SK-N-SH treated with all-trans-retinoic acid at 6 μM for 48 hours (cell line): ENCODE data around the gene PDE7B.

Experiments
- ATAC-seq: fragments of 200-7000 bp; cut with Tn5 transposase; 3 replicates; pipeline ENCODE4 v1.9.1; 2020; ENCODE audit warnings: mild to moderate bottlenecking, moderate library complexity
- ARNTL ChIP-seq: fragments of 450-650 bp; formaldehyde crosslinking; IDR thresholded peaks from 2 replicates; pipeline ENCODE4 v1.5.0; 2020; ENCODE audit warnings: low read depth, mild to moderate bottlenecking, moderate library complexity, borderline replicate concordance
- BACH2 ChIP-seq: fragments of 250-450 bp; sonication (Bioruptor Pico); IDR thresholded peaks from 2 replicates; pipeline ENCODE4 v1.9.0; 2021; ENCODE audit warnings: mild to moderate bottlenecking, borderline replicate concordance
- CSDC2 ChIP-seq: fragments of 250-450 bp; sonication (Bioruptor Pico); IDR thresholded peaks from 2 replicates; pipeline ENCODE4 v1.5.0; 2020; ENCODE audit warnings: mild to moderate bottlenecking, moderate library complexity
- ESRRG ChIP-seq: fragments of 250-450 bp; sonication (Bioruptor Pico); IDR thresholded peaks from 2 replicates; pipeline ENCODE4 v1.6.1; 2021; ENCODE audit warnings: mild to moderate bottlenecking
- GLIS3 ChIP-seq: fragments of 250-450 bp; sonication (Bioruptor Pico); IDR thresholded peaks from 2 replicates; pipeline ENCODE4 v1.5.0; 2020; ENCODE audit warnings: mild to moderate bottlenecking, moderate library complexity
- ISL1 ChIP-seq: fragments of 250-450 bp; sonication (Bioruptor Pico); IDR thresholded peaks from 2 replicates; pipeline ENCODE4 v2.1.2; 2022; ENCODE audit warnings: mild to moderate bottlenecking, moderate library complexity
- OSR1 ChIP-seq: fragments of 250-450 bp; sonication (Bioruptor Pico); IDR thresholded peaks from 2 replicates; pipeline ENCODE4 v1.8.0; 2022; ENCODE audit warnings: moderate library complexity, mild to moderate bottlenecking, inconsistent platforms
- POU6F1 ChIP-seq: fragments of 250-450 bp; sonication (Bioruptor Pico); IDR thresholded peaks from 2 replicates; pipeline ENCODE4 v1.8.0; 2021; ENCODE audit warnings: low read depth, mild to moderate bottlenecking, moderate library complexity, borderline replicate concordance
- PPARA ChIP-seq: fragments of 250-450 bp; sonication (Bioruptor Pico); IDR thresholded peaks from 2 replicates; pipeline ENCODE4 v1.5.0; 2020; ENCODE audit warnings: mild to moderate bottlenecking, borderline replicate concordance
- RARB ChIP-seq: fragments of 250-450 bp; sonication (Bioruptor Pico); IDR thresholded peaks from 2 replicates; pipeline ENCODE4 v1.8.0; 2021; ENCODE audit warnings: mild to moderate bottlenecking, moderate library complexity
- SNAI2 ChIP-seq: fragments of 250-450 bp; sonication (Bioruptor Pico); IDR thresholded peaks from 2 replicates; pipeline ENCODE4 v1.5.0; 2020; ENCODE audit warnings: mild to moderate bottlenecking, moderate library complexity
- TCF4 ChIP-seq: fragments of 250-450 bp; sonication (Bioruptor Pico); IDR thresholded peaks from 2 replicates; pipeline ENCODE4 v1.8.0; 2021; ENCODE audit warnings: mild to moderate bottlenecking, moderate library complexity, borderline replicate concordance
- TOX ChIP-seq: fragments of 250-450 bp; sonication (Bioruptor Pico); IDR thresholded peaks from 2 replicates; pipeline ENCODE4 v1.8.0; 2021; ENCODE audit warnings: mild to moderate bottlenecking, moderate library complexity, borderline replicate concordance
- ZFP3 ChIP-seq: fragments of 250-450 bp; sonication (Bioruptor Pico); IDR thresholded peaks from 2 replicates; pipeline ENCODE4 v1.5.0; 2020; ENCODE audit warnings: mild to moderate bottlenecking, moderate library complexity
- ZFP30 ChIP-seq: fragments of 450-650 bp; formaldehyde crosslinking; IDR thresholded peaks from 2 replicates; pipeline ENCODE4 v1.5.0; 2022; ENCODE audit warnings: mild to moderate bottlenecking, moderate library complexity
- ZNF565 ChIP-seq: fragments of 450-650 bp; formaldehyde crosslinking; conservative IDR thresholded peaks from 2 replicates; pipeline ENCODE4 v1.5.0; 2020; ENCODE audit warnings: low read depth, mild to moderate bottlenecking, moderate library complexity
- ZNF70 ChIP-seq: fragments of 450-650 bp; formaldehyde crosslinking; IDR thresholded peaks from 2 replicates; pipeline ENCODE4 v1.5.0; 2020; ENCODE audit warnings: mild to moderate bottlenecking, moderate library complexity
- ZNF8 ChIP-seq: fragments of 450-650 bp; formaldehyde crosslinking; IDR thresholded peaks from 2 replicates; pipeline ENCODE4 v1.5.0; 2020; ENCODE audit warnings: mild to moderate bottlenecking, moderate library complexity
- TF ChIP-seq, protein P1 (sequence below): fragments of 250-450 bp; sonication (Bioruptor Pico); IDR thresholded peaks from 2 replicates; pipeline ENCODE4 v1.5.0; 2020; ENCODE audit warnings: mild to moderate bottlenecking, moderate library complexity
- TF ChIP-seq, protein P2 (sequence below): fragments of 250-450 bp; sonication (Bioruptor Pico); IDR thresholded peaks from 2 replicates; pipeline ENCODE4 v1.5.1; 2020; ENCODE audit warnings: low read depth, mild to moderate bottlenecking, moderate library complexity
- TF ChIP-seq, protein P3 (sequence below): fragments of 250-450 bp; sonication (Bioruptor Pico); IDR thresholded peaks from 2 replicates; pipeline ENCODE4 v1.5.1; 2021; ENCODE audit warnings: mild to moderate bottlenecking, moderate library complexity

Gene PDE7B

DNA sequence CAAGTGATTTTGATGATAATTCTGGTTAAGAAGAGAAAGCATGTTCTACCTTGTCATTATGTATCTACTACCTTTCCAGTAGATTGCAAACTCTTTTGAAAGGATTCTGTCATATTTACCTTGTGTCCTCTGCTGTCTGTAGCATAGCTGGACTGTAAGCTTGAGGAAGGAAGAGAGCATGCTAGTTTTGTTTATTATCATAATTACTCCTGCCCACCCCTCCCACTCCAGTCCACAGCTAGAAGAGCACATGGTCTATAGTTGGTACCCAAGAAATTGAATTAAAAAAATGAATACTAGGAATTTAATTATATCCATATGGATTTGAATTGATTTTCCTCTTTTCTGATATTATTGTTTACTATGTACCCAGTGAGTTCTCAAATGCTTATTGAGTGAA lies 40.2 kb downstream of the PDE7B start:
- TF ChIP-seq RARB (CRISPR knock-in tag) (no peak), ZNF565 (CRISPR knock-in tag) (no peak), SNAI2 (no peak), PPARA (CRISPR knock-in tag) (no peak), CSDC2 (CRISPR knock-in tag) (no peak), ISL1 (CRISPR knock-in tag) (no peak), POU6F1 (no peak), ZFP3 (CRISPR knock-in tag) (no peak), ARNTL (no peak), TCF4 (CRISPR knock-in tag) (no peak), TOX (no peak)
- TF ChIP-seq, protein P1, sequence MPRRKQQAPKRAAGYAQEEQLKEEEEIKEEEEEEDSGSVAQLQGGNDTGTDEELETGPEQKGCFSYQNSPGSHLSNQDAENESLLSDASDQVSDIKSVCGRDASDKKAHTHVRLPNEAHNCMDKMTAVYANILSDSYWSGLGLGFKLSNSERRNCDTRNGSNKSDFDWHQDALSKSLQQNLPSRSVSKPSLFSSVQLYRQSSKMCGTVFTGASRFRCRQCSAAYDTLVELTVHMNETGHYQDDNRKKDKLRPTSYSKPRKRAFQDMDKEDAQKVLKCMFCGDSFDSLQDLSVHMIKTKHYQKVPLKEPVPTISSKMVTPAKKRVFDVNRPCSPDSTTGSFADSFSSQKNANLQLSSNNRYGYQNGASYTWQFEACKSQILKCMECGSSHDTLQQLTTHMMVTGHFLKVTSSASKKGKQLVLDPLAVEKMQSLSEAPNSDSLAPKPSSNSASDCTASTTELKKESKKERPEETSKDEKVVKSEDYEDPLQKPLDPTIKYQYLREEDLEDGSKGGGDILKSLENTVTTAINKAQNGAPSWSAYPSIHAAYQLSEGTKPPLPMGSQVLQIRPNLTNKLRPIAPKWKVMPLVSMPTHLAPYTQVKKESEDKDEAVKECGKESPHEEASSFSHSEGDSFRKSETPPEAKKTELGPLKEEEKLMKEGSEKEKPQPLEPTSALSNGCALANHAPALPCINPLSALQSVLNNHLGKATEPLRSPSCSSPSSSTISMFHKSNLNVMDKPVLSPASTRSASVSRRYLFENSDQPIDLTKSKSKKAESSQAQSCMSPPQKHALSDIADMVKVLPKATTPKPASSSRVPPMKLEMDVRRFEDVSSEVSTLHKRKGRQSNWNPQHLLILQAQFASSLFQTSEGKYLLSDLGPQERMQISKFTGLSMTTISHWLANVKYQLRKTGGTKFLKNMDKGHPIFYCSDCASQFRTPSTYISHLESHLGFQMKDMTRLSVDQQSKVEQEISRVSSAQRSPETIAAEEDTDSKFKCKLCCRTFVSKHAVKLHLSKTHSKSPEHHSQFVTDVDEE (CRISPR knock-in tag): no peak

GRCh38 chr6:135895231-135895911 lies 43.9 kb downstream of the PDE7B start:
- TF ChIP-seq ZNF70 (no peak), ISL1 (CRISPR knock-in tag) (no peak), SNAI2 (no peak), ZNF8 (CRISPR knock-in tag) (no peak), ZFP30 (no peak), OSR1 (CRISPR knock-in tag) (no peak), TOX (no peak), RARB (CRISPR knock-in tag) (no peak), TCF4 (CRISPR knock-in tag) (no peak), PPARA (CRISPR knock-in tag) (no peak), ZNF565 (CRISPR knock-in tag) (no peak), BACH2 (CRISPR knock-in tag) (no peak), POU6F1 (no peak), GLIS3 (CRISPR knock-in tag) (no peak), ZFP3 (CRISPR knock-in tag) (no peak), ESRRG (CRISPR knock-in tag) (no peak)
- TF ChIP-seq, protein P2, sequence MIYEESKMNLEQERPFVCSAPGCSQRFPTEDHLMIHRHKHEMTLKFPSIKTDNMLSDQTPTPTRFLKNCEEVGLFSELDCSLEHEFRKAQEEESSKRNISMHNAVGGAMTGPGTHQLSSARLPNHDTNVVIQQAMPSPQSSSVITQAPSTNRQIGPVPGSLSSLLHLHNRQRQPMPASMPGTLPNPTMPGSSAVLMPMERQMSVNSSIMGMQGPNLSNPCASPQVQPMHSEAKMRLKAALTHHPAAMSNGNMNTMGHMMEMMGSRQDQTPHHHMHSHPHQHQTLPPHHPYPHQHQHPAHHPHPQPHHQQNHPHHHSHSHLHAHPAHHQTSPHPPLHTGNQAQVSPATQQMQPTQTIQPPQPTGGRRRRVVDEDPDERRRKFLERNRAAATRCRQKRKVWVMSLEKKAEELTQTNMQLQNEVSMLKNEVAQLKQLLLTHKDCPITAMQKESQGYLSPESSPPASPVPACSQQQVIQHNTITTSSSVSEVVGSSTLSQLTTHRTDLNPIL (CRISPR knock-in tag): no peak
- TF ChIP-seq, protein P1 (CRISPR knock-in tag): no peak
- TF ChIP-seq, protein P3, sequence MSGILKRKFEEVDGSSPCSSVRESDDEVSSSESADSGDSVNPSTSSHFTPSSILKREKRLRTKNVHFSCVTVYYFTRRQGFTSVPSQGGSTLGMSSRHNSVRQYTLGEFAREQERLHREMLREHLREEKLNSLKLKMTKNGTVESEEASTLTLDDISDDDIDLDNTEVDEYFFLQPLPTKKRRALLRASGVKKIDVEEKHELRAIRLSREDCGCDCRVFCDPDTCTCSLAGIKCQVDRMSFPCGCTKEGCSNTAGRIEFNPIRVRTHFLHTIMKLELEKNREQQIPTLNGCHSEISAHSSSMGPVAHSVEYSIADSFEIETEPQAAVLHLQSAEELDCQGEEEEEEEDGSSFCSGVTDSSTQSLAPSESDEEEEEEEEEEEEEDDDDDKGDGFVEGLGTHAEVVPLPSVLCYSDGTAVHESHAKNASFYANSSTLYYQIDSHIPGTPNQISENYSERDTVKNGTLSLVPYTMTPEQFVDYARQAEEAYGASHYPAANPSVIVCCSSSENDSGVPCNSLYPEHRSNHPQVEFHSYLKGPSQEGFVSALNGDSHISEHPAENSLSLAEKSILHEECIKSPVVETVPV (CRISPR knock-in tag): no peak
- TF ChIP-seq, all 23 proteins: peak for 0
- ATAC-seq: no peak

More for the DNA sequence above, 40.2 kb downstream of the PDE7B start:
- ATAC-seq: no peak
